Urinary bladder (tissue), 4 donors: ENCODE data around the gene ETS1. TPM values are rescaled to one million over a fixed set of nuclear protein-coding genes. Genes with fewer than 3 reads are reported as not detected.

ENCODE experiments used
- DNase-seq: peaks from one replicate; pipeline ENCODE4 v3.0.0-alpha.2; 2015; ENCODE audit errors: extremely low spot score
- H3K27ac ChIP-seq: one replicate; pipeline ENCODE4 v1.5.1; 2013; ENCODE audit warnings: low read depth, mild to moderate bottlenecking, moderate library complexity
- H3K36me3 ChIP-seq: one replicate; pipeline ENCODE4 v1.6.1; 2013; ENCODE audit warnings: mild to moderate bottlenecking, moderate library complexity; ENCODE audit not compliant: insufficient read depth
- H3K4me1 ChIP-seq: one replicate; pipeline ENCODE4 v1.6.1; 2013; ENCODE audit warnings: mild to moderate bottlenecking, moderate library complexity; ENCODE audit not compliant: insufficient read depth
- H3K4me3 ChIP-seq: one replicate; pipeline ENCODE4 v1.5.1; 2013; ENCODE audit warnings: low read depth, low read length
- WGBS: extraction: QIAGEN DNeasy Blood & Tissue Kit; methylation state at CpG from one replicate; pipeline ENCODE4 v1.1.7; 2013; 5-methylcytosine and 5-hydroxymethylcytosine counted together
- polyA plus RNA-seq: library from polyadenylated mRNA; stranded (reverse); fragments of 200-250 nt; gene quantifications from one replicate; pipeline ENCODE4 v1.2.3, GENCODE V29; 2013
- total RNA-seq: library from RNA; depleted of rRNA; stranded (reverse); fragments of >200 nt; gene quantifications from one replicate; pipeline ENCODE4 v1.2.3, GENCODE V29; 2014
- donor health status: healthy with polysubstance abuse.
- donor health status: healthy.

Gene ETS1
- total and polyA plus RNA-seq, 2 donors: 35.6 to 64.0 TPM

- DNase-seq: no peak
- Histone ChIP-seq H3K4me3 (no peak overlapping the region), H3K27ac (no peak overlapping the region), H3K36me3 (no peaks in the 10 kb centered on the region), H3K4me1 (no peaks in the 10 kb centered on the region)
- WGBS: 75% methylated on average over 18 of the region's 18 CpGs
These were observed 37.2 kb upstream of the ETS1 start for GRCh38 chr11:128624269-128625175.

DNA sequence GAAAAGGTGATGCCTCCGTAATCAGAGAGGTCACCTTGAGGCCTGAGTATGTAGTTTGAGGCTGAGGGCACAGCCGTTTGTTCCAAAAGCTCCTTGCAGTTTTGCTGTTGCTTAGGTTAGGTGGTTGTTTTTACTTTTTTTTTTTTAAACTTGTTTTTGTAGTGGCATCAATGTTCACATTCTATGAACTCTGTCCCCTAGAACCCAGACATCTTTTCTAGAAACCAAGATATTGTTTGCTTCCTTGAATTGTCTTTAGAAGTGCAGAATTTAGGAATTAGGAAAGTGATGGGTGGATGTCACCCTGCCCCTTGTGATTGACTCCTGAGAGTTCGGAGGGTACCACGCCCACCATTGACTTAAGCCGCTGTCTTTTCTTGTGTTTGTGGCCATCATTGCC lies 35.7 kb upstream of the ETS1 start:
- H3K36me3 ChIP-seq: no peaks in the 10 kb centered on the region
- no peak overlapping the region for H3K27ac ChIP-seq
- DNase-seq: no peak
- H3K4me1 ChIP-seq: no peaks in the 10 kb centered on the region
- H3K4me3 ChIP-seq: no peak overlapping the region
- 78% methylated on average over 5 of the region's 5 CpGs for WGBS

- H3K4me3 ChIP-seq: no peak overlapping the region
- no peak for DNase-seq
- no peaks in the 10 kb centered on the region for H3K36me3 ChIP-seq
- H3K27ac ChIP-seq: no peak overlapping the region
- no peaks in the 10 kb centered on the region for H3K4me1 ChIP-seq
- 80% methylated on average over 17 of the region's 17 CpGs for WGBS
These were observed 34.5 kb upstream of the ETS1 start for GRCh38 chr11:128621601-128622501.

GRCh38 chr11:128620309-128621100 lies 33.1 kb upstream of the ETS1 start:
- no peaks in the 10 kb centered on the region for H3K4me1 ChIP-seq
- H3K4me3 ChIP-seq: no peak overlapping the region
- WGBS: 65% methylated on average over 9 of the region's 9 CpGs
- H3K27ac ChIP-seq: no peak overlapping the region
- no peak for DNase-seq
- H3K36me3 ChIP-seq: no peaks in the 10 kb centered on the region

DNA sequence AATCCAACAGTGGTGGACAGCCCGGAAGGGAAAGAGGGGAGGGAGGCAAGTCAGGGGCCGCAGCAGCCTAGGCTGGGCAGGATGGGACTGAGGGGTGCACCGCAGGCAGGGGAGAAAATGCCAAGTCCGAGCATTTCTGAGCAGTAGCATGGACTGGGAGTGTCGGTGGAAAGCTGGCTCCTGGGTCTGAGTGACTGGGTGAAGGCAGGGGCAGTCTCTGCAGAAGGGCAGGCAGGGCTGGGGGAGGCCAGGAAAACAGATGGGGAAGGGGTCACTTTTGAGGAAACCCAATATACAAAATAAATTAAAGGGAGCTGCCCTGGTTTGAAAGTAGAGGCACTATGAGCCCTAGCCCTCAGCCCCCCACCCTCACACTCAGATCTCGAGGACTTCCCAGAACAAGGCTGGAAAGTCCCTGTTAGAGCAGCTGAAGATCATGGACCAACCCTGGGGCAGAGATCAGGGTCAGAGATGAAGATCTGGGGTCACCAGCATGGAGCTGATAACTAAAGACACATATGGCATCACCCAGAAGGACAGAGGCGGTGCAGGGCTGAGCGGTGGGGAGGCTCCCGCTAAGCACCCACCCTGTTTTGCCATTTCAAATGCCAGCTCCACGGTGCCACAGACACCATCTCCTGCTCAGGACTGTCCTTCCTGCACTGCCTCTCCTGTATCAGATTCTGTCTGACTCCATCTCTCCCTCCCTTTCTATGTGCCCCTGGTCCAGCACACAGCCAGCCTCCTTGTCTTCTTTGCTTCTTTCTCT lies 32.4 kb upstream of the ETS1 start:
- H3K36me3 ChIP-seq: no peaks in the 10 kb centered on the region
- no peak for DNase-seq
- no peaks in the 10 kb centered on the region for H3K4me1 ChIP-seq
- WGBS: 79% methylated on average over 10 of the region's 10 CpGs
- no peak overlapping the region for H3K27ac ChIP-seq
- H3K4me3 ChIP-seq: no peak overlapping the region

DNA sequence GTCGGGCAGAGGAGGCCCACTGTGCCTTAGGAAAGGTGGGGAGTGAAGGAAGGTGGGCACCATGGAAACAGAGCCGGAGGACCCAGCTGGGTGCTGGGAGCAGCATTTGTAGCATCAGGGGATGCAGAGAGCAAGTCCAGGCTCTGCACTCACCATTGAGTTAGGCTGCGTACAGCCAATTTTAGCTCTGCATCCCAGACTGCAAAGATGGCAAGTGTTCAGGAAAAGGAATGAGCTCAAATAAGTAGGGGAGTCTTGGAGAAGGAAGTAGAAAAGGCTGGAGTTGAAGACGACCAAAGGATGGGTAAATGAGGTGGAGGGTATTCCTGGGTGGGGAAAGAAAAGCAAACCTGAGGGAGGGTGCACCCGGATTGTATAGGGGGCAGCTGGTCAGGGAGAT lies 31.6 kb upstream of the ETS1 start:
- no peak for DNase-seq
- no peak overlapping the region for H3K27ac ChIP-seq
- no peaks in the 10 kb centered on the region for H3K4me1 ChIP-seq
- no peak overlapping the region for H3K4me3 ChIP-seq
- 94% methylated on average over 5 of the region's 5 CpGs for WGBS
- H3K36me3 ChIP-seq: no peaks in the 10 kb centered on the region

GRCh38 chr11:128618603-128619002 lies 31.2 kb upstream of the ETS1 start:
- no peak for DNase-seq
- Histone ChIP-seq H3K4me3 (no peak overlapping the region), H3K36me3 (no peaks in the 10 kb centered on the region), H3K4me1 (no peaks in the 10 kb centered on the region), H3K27ac (no peak overlapping the region)
- WGBS: 96% methylated on average over 7 of the region's 7 CpGs

DNA sequence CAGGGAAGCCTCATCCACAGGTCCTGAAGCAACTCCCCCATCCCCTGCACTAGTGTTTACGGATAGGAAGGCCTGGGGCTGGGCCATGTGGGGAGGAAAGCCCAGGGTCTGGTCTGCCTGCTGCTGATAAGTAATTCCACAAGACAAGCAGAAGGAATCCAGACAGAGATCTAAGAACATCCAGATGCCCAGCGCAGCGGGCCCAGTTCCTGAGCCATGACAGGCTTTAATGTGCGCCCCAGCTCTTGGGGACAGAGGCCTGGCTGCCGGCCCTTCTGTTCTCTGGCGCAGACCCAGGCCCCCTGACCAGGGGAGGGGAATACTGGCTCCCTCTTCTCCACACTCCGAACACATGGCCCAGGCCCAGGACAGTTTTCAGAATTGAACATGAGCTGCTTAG lies 28.8 kb upstream of the ETS1 start:
- Histone ChIP-seq H3K4me1 (no peaks in the 10 kb centered on the region), H3K36me3 (no peaks in the 10 kb centered on the region), H3K4me3 (no peak overlapping the region), H3K27ac (no peak overlapping the region)
- no peak for DNase-seq
- WGBS: 42% methylated on average over 7 of the region's 7 CpGs

GRCh38 chr11:128615612-128616011 lies 28.3 kb upstream of the ETS1 start:
- no peak for DNase-seq
- WGBS: 93% methylated on average over 7 of the region's 7 CpGs
- no peak overlapping the region for H3K4me3 ChIP-seq
- no peak overlapping the region for H3K27ac ChIP-seq
- no peaks in the 10 kb centered on the region for H3K36me3 ChIP-seq
- H3K4me1 ChIP-seq: no peaks in the 10 kb centered on the region

GRCh38 chr11:128615076-128615475 lies 27.7 kb upstream of the ETS1 start:
- 89% methylated on average over 11 of the region's 11 CpGs for WGBS
- Histone ChIP-seq H3K36me3 (no peaks in the 10 kb centered on the region), H3K4me1 (no peaks in the 10 kb centered on the region), H3K27ac (no peak overlapping the region), H3K4me3 (no peak overlapping the region)
- no peak for DNase-seq

GRCh38 chr11:128614026-128614425 lies 26.7 kb upstream of the ETS1 start:
- Histone ChIP-seq H3K36me3 (no peaks in the 10 kb centered on the region), H3K4me1 (no peaks in the 10 kb centered on the region), H3K27ac (no peak overlapping the region), H3K4me3 (no peak overlapping the region)
- DNase-seq: no peak
- WGBS: 93% methylated on average over 6 of the region's 6 CpGs

DNA sequence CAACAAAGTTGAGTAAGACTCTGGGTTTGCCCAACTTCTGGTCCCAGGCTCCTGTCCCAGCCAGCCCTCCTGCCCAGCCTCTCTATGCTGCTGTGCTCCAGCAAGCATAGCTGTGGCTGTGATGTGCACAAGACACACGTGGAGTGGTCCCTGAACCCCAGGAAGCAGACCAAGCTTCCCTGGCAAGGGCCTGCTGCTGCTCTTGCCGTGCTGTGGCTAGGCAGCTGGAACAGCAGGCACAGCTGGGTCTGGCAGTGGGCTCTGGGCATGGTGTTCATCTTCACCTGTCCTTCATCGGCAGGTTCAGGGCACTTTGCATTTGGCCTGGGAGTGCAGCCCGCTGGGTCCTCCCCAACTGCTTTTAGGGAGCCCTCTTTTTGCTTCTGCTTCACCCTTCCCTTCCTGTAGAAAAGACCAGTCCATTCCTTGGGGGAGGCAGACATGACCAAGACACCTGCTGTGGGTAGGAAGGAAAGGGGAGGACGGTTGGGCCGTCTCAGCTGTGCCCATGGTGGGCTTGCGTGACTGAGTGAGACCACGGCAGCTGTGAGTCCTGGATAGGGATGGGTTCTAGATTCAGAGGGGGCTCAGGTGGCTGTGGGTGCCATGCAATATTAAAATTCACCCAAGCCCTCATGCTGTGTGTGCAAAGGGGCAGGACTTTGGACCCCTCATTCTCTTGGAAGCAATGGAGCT lies 26.1 kb upstream of the ETS1 start:
- no peak for DNase-seq
- no peaks in the 10 kb centered on the region for H3K4me1 ChIP-seq
- no peak overlapping the region for H3K27ac ChIP-seq
- no peaks in the 10 kb centered on the region for H3K36me3 ChIP-seq
- 94% methylated on average over 8 of the region's 8 CpGs for WGBS
- H3K4me3 ChIP-seq: no peak overlapping the region
